K562 (cell line): ENCODE data around the gene RETREG2. TPM values are rescaled to one million over a fixed set of nuclear protein-coding genes. Genes with fewer than 3 reads are reported as not detected.

Experiments
- ATF7 ChIP-seq: fragments of 450-650 bp; IDR thresholded peaks from 2 replicates; pipeline ENCODE4 v1.7.1; 2014; ENCODE audit warnings: mild to moderate bottlenecking, moderate library complexity
- BRD9 ChIP-seq: fragments of 450-650 bp; IDR thresholded peaks from 2 replicates; pipeline ENCODE4 v1.6.1; 2018; ENCODE audit warnings: low read depth; ENCODE audit not compliant: partially characterized antibody
- ELF2 ChIP-seq: fragments of 250-450 bp; sonication (Bioruptor Pico); IDR thresholded peaks from 2 replicates; pipeline ENCODE4 v1.5.0; 2021; ENCODE audit warnings: mild to moderate bottlenecking
- ETV6 ChIP-seq, 3 experiments: fragments of 150-350 bp in 1 of 3; sonication (generic) in 1 of 3; formaldehyde crosslinking in 1 of 3; IDR thresholded peaks; 2 replicates each; pipeline versions ENCODE4 v1.6.1 to v1.8.0; 2014 to 2022; ENCODE audit warnings: borderline replicate concordance in 2 of 3, low read depth in 2 of 3, antibody characterized with exemption in 1 of 3, low read length in 1 of 3, mild to moderate bottlenecking in 1 of 3, missing genetic modification reagents in 1 of 3
- JUND ChIP-seq, 2 experiments: IDR thresholded peaks; 2 replicates in 1 of 2; 3 replicates in 1 of 2; pipeline ENCODE4 v1.6.1; 2011; ENCODE audit warnings: borderline replicate concordance in 2 of 2, low read depth in 2 of 2, low read length in 2 of 2, improper control_type of control experiment in 1 of 2, missing biosample characterization in 1 of 2, missing genetic modification characterization in 1 of 2, missing genetic modification reagents in 1 of 2
- POLR2H ChIP-seq: IDR thresholded peaks from 2 replicates; pipeline ENCODE4 v1.6.1; 2016; ENCODE audit warnings: missing genetic modification characterization, low read depth, mild to moderate bottlenecking, control low read depth, missing compliant biosample characterization, moderate library complexity
- PURB ChIP-seq: sonication (generic); formaldehyde crosslinking; IDR thresholded peaks from 2 replicates; pipeline ENCODE4 v1.9.0; 2021; ENCODE audit warnings: low read depth, mild to moderate bottlenecking, missing genetic modification reagents
- SMAD3 ChIP-seq: fragments of 450-650 bp; formaldehyde crosslinking; conservative IDR thresholded peaks from 2 replicates; pipeline ENCODE4 v1.4.0; 2020; ENCODE audit warnings: mild to moderate bottlenecking
- THAP7 ChIP-seq: fragments of 250-450 bp; sonication (Bioruptor Pico); IDR thresholded peaks from 2 replicates; pipeline ENCODE4 v1.5.0; 2021
- VEZF1 ChIP-seq: fragments of 200-800 bp; sonication (Bioruptor generic); IDR thresholded peaks from 2 replicates; pipeline ENCODE4 v1.6.1; 2017; ENCODE audit warnings: missing genetic modification characterization, missing compliant biosample characterization
- XRCC5 ChIP-seq: fragments of 200-400 bp; formaldehyde crosslinking; IDR thresholded peaks from 2 replicates; pipeline ENCODE4 v1.6.1; 2017; ENCODE audit warnings: low read depth, mild to moderate bottlenecking, low read length
- ZFP91 ChIP-seq: sonication (generic); formaldehyde crosslinking; IDR thresholded peaks from 2 replicates; pipeline ENCODE4 v1.8.0; 2022; ENCODE audit warnings: mild to moderate bottlenecking, missing genetic modification reagents
- ZNF124 ChIP-seq: sonication (generic); formaldehyde crosslinking; IDR thresholded peaks from 2 replicates; pipeline ENCODE4 v1.8.1; 2022; ENCODE audit warnings: missing genetic modification reagents
- ZNF3 ChIP-seq: fragments of 250-450 bp; sonication (Bioruptor Pico); IDR thresholded peaks from 2 replicates; pipeline ENCODE4 v1.5.0; 2021; ENCODE audit warnings: mild to moderate bottlenecking, moderate library complexity
- polyA plus RNA-seq, 8 experiments: library from polyadenylated mRNA; depleted of rRNA in 4 of 8; stranded (reverse) in 5 of 8; unstranded in 3 of 8; fragments of >200 nt; fragmentation: Nextera tagmentation in 2 of 8; fragmentation: Illumina TruSeq in 1 of 8; extraction: Ambion mirVana in 2 of 8; extraction: Trizol in 1 of 8; gene quantifications; 2 replicates each; pipeline versions ENCODE4 v1.2.1 to v1.2.3, GENCODE V29; 2011 to 2014; ENCODE audit warnings: inconsistent platforms in 1 of 8, missing spikeins in 1 of 8
- total RNA-seq, 7 experiments: library from RNA; depleted of rRNA in 6 of 7; stranded (reverse); fragments of >200 nt in 6 of 7; fragmentation: Illumina TruSeq in 2 of 7; extraction: Trizol in 2 of 7; gene quantifications; 2 replicates each; pipeline versions ENCODE4 v1.2.1 to v1.2.3, GENCODE V29; 2011 to 2021; ENCODE audit warnings: low replicate concordance in 1 of 7

Gene RETREG2
- total and polyA plus RNA-seq, 9 of the 15 experiments (the other 6 are each of a cell fraction or from before 2014, with no cell fraction given), result 4.9 to 40.1 (median 19.2) TPM

- TF ChIP-seq ZFP91 (CRISPR knock-in tag) (no peak), VEZF1 (CRISPR knock-in tag) (peak; percentile 38), ETV6 (IDR thresholded peaks at IDR 0.05; ENCODE audit: borderline replicate concordance in 1 of 2, low read depth in 2 of 2, low read length in 1 of 2) (no peak), ETV6 (CRISPR knock-in tag; IDR thresholded peaks at IDR 0.05; ENCODE audit: borderline replicate concordance) (no peak), SMAD3 (CRISPR knock-in tag) (no peak), BRD9 (no peak), ELF2 (CRISPR knock-in tag) (no peak), ATF7 (peak; percentile 65; the same call in 1 of the 2 replicates), PURB (CRISPR knock-in tag) (no peak), ZNF3 (CRISPR knock-in tag) (no peak), ZNF124 (no peak), JUND (IDR thresholded peaks at IDR 0.05; ENCODE audit: borderline replicate concordance, low read depth, low read length) (peak; percentile 46; the same call in 1 of the 2 replicates), JUND (tag; IDR thresholded peaks at IDR 0.05; ENCODE audit: borderline replicate concordance, low read depth, low read length) (peak; percentile 17; the same call in 1 of the 3 replicates), THAP7 (CRISPR knock-in tag) (no peak), POLR2H (tag) (peak; percentile 72), XRCC5 (no peak)
These were observed 51.4 kb downstream of the RETREG2 start, which contains the start of the genes ANKZF1 and ATG9A (continued) for GRCh38 chr2:219229305-219230058.
